GM15510 (cell line): Measurements from ENCODE around the gene BROX.

ENCODE experiments used
- POLR2A ChIP-seq: IDR thresholded peaks from 3 replicates; pipeline ENCODE4 v1.6.1; 2011; ENCODE audit warnings: borderline replicate concordance; ENCODE audit not compliant: insufficient read length; ENCODE audit errors: extremely low read depth

Gene BROX

DNA sequence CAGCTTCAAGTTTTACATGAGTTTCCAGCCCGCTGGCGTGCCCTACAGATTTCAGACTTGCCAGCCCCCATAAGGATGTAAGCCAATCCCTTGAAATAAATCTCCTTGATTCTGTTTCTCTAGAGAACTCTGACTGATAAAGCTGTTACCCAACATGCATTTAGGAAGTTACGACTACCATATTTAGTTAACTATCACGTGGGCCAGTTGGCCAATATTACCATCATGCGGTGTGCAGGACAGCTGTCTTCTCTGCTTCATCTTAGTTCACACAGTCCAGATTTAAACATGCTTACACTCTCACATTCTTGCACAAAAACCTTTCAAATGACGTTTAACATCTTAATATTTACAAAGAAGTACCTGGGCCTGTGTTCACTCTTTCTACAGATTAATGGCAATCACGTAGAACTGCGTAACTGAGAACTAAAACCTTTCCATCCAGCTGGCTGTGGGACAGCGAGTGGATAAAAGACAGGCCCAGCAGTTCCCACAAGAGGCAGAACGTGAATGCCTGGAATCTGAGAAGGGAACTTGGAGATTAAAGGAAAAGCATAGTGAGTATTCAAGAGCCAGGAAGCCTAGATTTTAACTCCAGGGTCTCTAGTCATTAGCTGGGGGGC, 45.4 kb downstream of the BROX start:
- no peak for TF ChIP-seq POLR2A

DNA sequence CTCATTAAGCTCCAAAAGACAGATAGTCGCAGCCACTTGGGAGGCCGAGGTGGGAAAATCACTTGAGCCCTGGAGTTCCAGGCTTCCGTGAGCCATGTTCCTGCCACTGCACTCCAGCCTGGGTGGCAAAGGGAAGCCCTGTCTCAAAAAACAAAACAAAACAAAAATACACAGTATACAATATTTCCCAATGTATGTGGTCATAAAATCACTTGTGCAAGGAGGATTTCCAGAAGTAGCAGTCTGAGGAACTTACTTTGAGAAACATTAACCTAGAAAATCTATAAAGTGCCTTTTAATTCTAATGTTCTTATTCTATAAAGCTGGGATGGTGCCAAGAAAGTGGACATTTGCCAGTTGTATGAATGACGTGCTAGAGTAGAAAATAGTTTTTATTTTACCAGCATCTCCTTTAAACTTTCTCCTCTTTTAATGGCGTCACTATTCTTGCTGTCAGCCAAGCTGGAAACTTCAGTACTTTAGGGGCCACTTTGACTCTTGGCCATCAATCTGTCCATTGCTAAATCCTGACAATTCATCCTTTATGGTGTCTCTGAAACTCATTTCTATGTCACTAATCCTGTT, 47.2 kb downstream of the BROX start:
- no peak for TF ChIP-seq POLR2A

DNA sequence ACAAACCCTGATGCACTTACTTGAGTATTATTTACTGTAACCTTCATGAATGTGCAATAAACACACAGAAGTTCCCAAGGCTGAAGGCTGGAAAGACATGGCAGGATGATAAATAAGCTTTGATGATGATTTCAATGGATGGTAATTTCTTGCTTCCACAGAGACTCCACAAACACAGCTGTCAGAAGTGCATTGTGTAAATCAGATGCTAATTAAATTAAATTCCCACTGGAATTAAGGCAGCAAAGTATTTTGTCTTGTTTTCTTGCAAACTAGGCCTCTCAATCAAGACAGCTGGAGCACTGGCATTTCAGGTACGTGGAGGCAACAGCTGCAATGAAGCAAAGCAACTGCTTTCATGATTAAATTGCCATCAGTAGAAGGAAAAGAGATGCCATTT, 48.7 kb downstream of the BROX start:
- TF ChIP-seq POLR2A: no peak

DNA sequence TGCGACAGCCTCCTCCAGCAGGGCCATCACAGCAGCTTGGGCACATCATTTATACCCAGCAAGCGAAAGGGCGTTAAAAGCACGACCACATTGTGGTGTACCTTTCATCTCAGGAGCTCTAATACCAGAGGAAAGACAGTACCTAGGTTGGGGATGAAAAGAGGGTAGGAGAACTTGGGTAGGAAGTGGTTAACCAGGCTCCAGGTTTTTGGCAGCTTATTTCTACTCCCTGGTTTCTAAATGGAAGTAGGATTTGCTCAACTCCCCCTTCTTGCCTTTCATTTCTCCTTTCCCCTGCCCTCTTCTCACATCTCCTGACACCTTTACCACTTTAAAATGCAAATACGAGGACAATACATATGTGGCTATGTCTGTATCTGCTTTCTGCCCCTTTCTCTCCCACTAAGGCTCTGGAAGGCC, 54.8 kb downstream of the BROX start:
- no peak for TF ChIP-seq POLR2A

DNA sequence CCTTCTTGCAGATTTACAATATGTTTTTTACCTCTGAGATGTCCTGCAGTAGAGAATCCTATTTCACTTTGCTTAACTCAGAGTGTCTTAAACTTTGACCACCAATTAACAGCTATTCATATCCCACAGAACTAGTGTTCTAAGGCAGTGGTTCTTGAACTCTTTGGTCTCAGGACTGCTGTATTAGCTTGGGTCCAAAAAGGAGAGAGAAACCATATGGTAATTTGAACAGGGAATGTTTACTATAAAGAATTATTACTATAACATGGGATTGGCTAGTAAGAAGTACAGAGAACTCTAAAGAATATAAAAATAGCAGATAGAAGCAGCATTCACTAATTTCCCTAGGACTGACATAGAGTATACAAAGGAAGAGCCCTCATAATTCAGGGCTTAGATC, 56.2 kb downstream of the BROX start:
- no peak for TF ChIP-seq POLR2A

DNA sequence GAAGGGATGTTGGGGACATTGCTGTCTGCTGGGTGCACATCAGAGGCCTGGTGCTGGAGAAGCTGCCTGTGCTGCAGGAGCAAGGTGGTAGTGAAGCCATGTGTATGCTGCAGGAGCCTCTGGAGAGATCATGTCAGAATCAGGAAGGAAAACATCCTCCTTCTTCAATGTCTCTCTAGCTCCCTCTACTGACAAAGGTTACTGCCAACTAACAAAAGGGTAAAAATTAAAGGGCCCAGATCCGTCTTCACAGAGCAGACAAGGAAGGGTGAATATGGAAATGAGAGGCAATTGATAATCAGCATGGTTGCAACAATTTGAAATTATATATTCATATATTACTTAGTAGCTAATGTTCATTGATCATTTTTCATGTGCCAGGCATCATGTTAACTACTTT, 56.8 kb downstream of the BROX start:
- no peak for TF ChIP-seq POLR2A

DNA sequence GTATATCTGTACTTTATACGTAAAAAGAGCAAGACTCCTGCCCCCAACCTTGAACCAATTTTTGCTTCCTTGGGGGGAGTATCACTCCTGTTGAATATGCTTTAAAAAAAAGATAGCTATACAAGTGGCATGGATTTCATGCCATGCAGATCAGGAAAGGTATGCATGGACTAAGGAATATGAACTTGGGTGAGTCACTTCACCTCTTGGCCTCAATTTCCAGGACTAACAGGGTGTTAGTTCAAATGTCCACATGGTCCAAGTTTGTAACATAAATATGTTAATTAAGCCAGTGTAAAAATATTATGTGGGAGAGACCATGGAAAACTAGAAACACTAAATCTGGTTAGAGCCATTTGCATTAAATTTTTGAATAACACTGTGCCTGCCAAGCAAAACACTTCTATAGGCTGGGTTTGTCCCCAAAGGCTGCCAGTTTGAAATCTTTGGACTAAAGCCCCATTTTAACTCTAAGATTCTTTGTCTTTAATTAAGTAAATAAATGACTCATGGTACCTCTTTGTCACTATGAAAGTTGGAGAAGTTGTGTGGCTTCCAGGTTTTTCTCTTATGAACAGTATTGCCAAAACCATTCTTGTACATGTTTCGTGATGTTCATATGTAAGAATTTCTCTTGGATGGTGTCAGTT, 57.7 kb downstream of the BROX start:
- no peak for TF ChIP-seq POLR2A

DNA sequence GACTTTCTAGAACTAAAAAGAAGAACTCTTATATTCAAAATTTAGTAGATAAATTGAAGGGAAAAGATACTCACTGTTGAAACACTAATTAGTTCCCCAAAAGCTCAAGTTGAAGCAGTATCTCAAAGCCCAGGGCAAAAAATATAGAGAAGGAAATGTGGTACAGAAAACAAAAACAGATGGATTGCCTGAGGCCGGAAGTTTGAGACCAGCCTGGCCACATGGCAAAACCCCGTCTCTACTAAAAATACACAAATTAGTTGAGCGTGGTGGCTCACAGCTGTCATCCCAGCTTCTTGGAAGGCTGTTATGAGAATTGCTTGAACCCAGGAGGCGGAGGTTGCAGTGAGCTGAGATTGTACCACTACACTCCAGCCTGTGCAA, 60.6 kb downstream of the BROX start:
- no peak for TF ChIP-seq POLR2A

DNA sequence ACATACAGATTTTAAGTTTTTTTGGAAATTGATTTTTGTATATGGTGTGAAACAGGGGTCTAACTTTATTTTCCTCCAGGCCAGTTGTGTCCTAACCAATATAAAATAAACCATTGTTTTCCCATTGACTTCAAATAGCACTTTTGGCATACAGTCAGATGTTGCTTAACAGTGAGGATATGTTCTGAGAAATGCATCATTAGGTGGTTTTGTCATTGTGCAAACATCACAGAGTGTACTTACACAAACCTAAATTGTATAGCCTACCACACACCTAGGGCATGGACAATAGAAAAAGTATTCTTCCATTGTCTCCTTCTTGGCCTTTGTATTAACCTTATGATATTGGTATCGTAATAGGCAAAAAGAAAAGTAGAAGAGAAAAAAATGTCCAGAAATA, 65.1 kb downstream of the BROX start:
- TF ChIP-seq POLR2A: no peak

DNA sequence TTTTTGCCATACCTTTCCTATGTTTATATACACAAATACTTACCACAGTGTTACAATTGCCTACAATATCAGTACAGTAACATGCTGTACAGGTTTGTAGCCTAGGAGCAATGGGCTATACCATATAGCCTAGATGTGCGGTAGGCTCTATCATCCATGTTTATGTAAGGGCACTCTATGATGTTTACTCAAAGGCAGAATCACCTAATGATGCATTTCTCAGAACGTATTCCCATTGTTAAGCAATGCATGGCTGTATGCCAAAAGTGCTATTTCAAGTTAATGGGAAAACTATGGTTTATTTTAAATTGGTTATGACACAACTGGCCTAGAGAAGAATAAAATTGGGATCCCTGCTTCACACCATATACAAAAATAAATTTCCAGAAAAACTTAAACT, 65.6 kb downstream of the BROX start:
- no peak for TF ChIP-seq POLR2A

DNA sequence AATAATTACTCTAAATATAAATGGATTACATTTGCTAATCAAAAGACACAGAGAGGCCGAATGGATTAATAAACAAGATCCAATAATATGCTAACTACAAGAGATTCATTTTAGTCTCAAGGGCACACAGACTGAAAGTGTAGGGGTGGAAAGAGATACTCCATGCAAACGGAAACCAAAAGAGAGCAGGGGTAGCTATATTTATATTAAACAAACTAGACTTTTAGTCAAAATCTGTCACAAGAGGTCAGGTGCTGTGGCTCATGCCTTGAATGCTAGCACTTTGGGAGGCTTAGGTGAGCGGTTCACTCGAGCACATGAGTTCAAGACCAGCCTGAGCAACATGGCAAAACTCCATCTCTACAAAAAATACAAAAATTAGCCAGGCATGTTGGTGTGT, 68.9 kb downstream of the BROX start:
- no peak for TF ChIP-seq POLR2A

DNA sequence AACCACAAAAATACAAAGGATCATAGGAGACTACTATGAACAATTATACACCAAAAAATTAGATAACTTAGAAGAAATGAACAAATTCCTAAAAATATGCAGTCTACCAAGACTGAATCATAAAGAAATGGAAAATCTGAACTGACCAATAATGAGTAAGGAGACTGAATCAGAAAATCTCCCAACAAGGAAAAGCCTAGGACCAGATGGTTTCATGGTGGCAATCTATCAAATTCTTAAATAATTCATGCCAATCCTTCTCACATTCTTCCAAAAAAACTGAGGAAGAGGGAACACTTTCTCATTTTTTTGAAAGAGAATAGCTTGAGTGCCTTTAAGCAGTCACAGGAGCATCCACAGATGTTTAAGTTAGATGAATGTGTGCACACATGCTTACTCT, 70.7 kb downstream of the BROX start:
- TF ChIP-seq POLR2A: no peak

DNA sequence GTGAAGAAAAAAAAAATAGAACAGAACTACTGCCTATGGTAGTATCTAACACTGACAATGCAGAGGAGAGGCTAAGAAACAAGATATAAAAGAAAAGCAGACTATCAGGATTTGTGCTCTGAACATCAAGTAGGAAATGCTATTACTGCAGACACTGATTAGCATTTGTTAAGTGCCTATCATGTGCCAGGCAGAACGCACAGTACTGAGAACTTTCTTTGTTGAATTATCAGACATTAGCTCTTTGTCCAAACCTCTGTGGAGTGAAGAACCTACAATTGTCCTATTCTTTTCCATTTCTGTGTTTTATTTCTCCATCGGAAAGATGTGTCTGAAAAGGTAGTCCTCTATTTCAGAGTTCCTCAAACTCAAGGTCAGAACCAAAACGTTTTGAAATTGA, 72.0 kb downstream of the BROX start:
- no peak for TF ChIP-seq POLR2A
